CD4-positive, alpha-beta T cell treated with Interleukin-2 at 100 ng/mL for 4 hours (primary cell): ENCODE results near the gene DRD1.
"Not testable (repeated sequence)": the region's sequence is repeated elsewhere in the genome, so short reads cannot be mapped to it uniquely, and the experiment has no call there.

Experiments used
- DNase-seq: peaks from one replicate; pipeline ENCODE4 v3.0.0-alpha.2; 2020; ENCODE audit warnings: low spot score

DRD1 gene

GRCh38 chr5:175424594-175424993 is 19.4 kb downstream of the DRD1 start:
- DNase-seq = not testable (repeated sequence)

- no peak for DNase-seq
Observed at GRCh38 chr5:175422058-175422457, 21.9 kb downstream of the DRD1 start.

- DNase-seq = no peak
Observed at GRCh38 chr5:175420383-175420782, 23.6 kb downstream of the DRD1 start.

GRCh38 chr5:175418251-175418650 is 25.7 kb downstream of the DRD1 start:
- DNase-seq = no peak

- no peak for DNase-seq
Observed at GRCh38 chr5:175417384-175417783, 26.6 kb downstream of the DRD1 start.

GRCh38 chr5:175415303-175415702 is 28.7 kb downstream of the DRD1 start:
- no peak for DNase-seq

GRCh38 chr5:175410926-175411325 is 33.1 kb downstream of the DRD1 start:
- no peak for DNase-seq

GRCh38 chr5:175406300-175406699 is 37.7 kb downstream of the DRD1 start:
- no peak for DNase-seq

GRCh38 chr5:175397590-175398297 is 46.2 kb downstream of the DRD1 start:
- not testable (repeated sequence) for DNase-seq

- not testable (repeated sequence) for DNase-seq
Observed at GRCh38 chr5:175395430-175395829, 48.6 kb downstream of the DRD1 start.

- DNase-seq = no peak
Observed at GRCh38 chr5:175394601-175395000, 49.4 kb downstream of the DRD1 start.

GRCh38 chr5:175393897-175394296 is 50.1 kb downstream of the DRD1 start:
- DNase-seq = no peak

GRCh38 chr5:175392236-175392635 is 51.7 kb downstream of the DRD1 start:
- DNase-seq = no peak

- DNase-seq = no peak
Observed at GRCh38 chr5:175390352-175391083, 53.5 kb downstream of the DRD1 start.
